SU-DHL-6 (cell line): ENCODE results near the gene APOD.

ENCODE experiments used
- H2AFZ ChIP-seq: fragments of 200-600 bp; sonication (generic); 2 replicates; pipeline ENCODE4 v1.6.1; 2014; ENCODE audit warnings: low read depth, mild to moderate bottlenecking, moderate library complexity, mixed read lengths, antibody characterized with exemption, low read length; ENCODE audit not compliant: severe bottlenecking
- H3F3A ChIP-seq: fragments of 200-600 bp; shearing (Covaris generic); 2 replicates; pipeline ENCODE4 v1.6.0; 2016; ENCODE audit warnings: antibody characterized with exemption, mild to moderate bottlenecking; ENCODE audit not compliant: insufficient read depth
- H3K27ac ChIP-seq: fragments of 200-600 bp; sonication (generic); 2 replicates; pipeline ENCODE4 v1.5.1; 2016; ENCODE audit warnings: low read depth, mild to moderate bottlenecking, low read length, moderate library complexity, mixed read lengths
- H3K27me3 ChIP-seq: fragments of 200-600 bp; sonication (generic), shearing (Covaris generic); 2 replicates; pipeline ENCODE4 v1.6.0; 2014; ENCODE audit warnings: mild to moderate bottlenecking, low read length
- H3K36me3 ChIP-seq: fragments of 200-600 bp; sonication (generic); 2 replicates; pipeline ENCODE4 v1.6.1; 2014; ENCODE audit warnings: mild to moderate bottlenecking, low read length, mixed read lengths
- H3K4me2 ChIP-seq: fragments of 300-600, 200-600 bp; shearing (Covaris generic), sonication (generic); 2 replicates; pipeline ENCODE4 v1.6.0; 2014; ENCODE audit warnings: low read length, low read depth, mild to moderate bottlenecking; ENCODE audit not compliant: poor library complexity, severe bottlenecking
- H3K4me3 ChIP-seq: fragments of 200-600 bp; sonication (generic); 2 replicates; pipeline ENCODE4 v1.5.1; 2014; ENCODE audit warnings: antibody characterized with exemption, low read length, mild to moderate bottlenecking, mixed read lengths; ENCODE audit not compliant: insufficient read depth, poor library complexity, severe bottlenecking
- H3K79me2 ChIP-seq: fragments of 200-600 bp; sonication (generic); 2 replicates; pipeline ENCODE4 v1.6.1; 2014; ENCODE audit warnings: mild to moderate bottlenecking, low read length, moderate library complexity; ENCODE audit not compliant: insufficient read depth
- H3K9ac ChIP-seq: fragments of 200-600 bp; sonication (generic); 2 replicates; pipeline ENCODE4 v1.7.0; 2014; ENCODE audit warnings: mild to moderate bottlenecking, low read length
- H3K9me2 ChIP-seq: fragments of 200-600 bp; sonication (generic); replicated peaks from 2 replicates; pipeline ENCODE4 v1.6.1; 2014; ENCODE audit warnings: low read length; ENCODE audit not compliant: insufficient read depth
- H3K9me3 ChIP-seq: fragments of 200-600 bp; sonication (generic); 2 replicates; pipeline ENCODE4 v1.6.1; 2014; ENCODE audit warnings: low read length, mixed read lengths; ENCODE audit not compliant: insufficient read depth
- H4K20me1 ChIP-seq: fragments of 200-600 bp; sonication (generic); 2 replicates; pipeline ENCODE4 v1.6.1; 2014; ENCODE audit warnings: low read depth, mild to moderate bottlenecking, antibody characterized with exemption, low read length, moderate library complexity, mixed read lengths
- CTCF ChIP-seq: fragments of 200-600 bp; sonication (generic); IDR thresholded peaks from one replicate; pipeline ENCODE4 v1.5.1; 2017; ENCODE audit warnings: antibody characterized with exemption, mild to moderate bottlenecking, low read length, moderate library complexity; ENCODE audit not compliant: insufficient read depth, poor library complexity, severe bottlenecking
- EZH2phosphoT487 ChIP-seq: fragments of 200-600 bp; sonication (generic), shearing (Covaris generic); conservative IDR thresholded peaks from 2 replicates; pipeline ENCODE4 v1.6.1; 2018; ENCODE audit warnings: mild to moderate bottlenecking, antibody characterized with exemption, low read length, moderate library complexity, mixed read lengths

The APOD gene

GRCh38 chr3:195553268-195553667, 30.5 kb downstream of the APOD start:
- H3K27ac ChIP-seq, result no peak overlapping the region
- TF ChIP-seq EZH2phosphoT487, result no peak
- TF ChIP-seq CTCF, result no peak
- no peaks in the 10 kb centered on the region for H4K20me1 ChIP-seq
- no peak overlapping the region for H3K9ac ChIP-seq
- H3K4me2 ChIP-seq, result no peak overlapping the region
- no peak overlapping the region for H2AFZ ChIP-seq
- H3K9me3 ChIP-seq, result no peaks in the 10 kb centered on the region
- H3K36me3 ChIP-seq, result no peaks in the 10 kb centered on the region
- no peaks in the 10 kb centered on the region for H3F3A ChIP-seq
- no peaks in the 10 kb centered on the region for H3K79me2 ChIP-seq
- no peaks in the 10 kb centered on the region for H3K9me2 ChIP-seq
- H3K27me3 ChIP-seq, result no peaks in the 10 kb centered on the region
- H3K4me3 ChIP-seq, result no peak overlapping the region

- Histone ChIP-seq H3K4me3 (no peak overlapping the region), H2AFZ (peak overlapping the region; percentile 16), H3F3A (no peaks in the 10 kb centered on the region), H3K9me3 (no peaks in the 10 kb centered on the region), H3K4me2 (no peak overlapping the region), H3K9ac (no peak overlapping the region), H3K9me2 (no peaks in the 10 kb centered on the region), H3K36me3 (no peaks in the 10 kb centered on the region), H3K27ac (no peak overlapping the region), H4K20me1 (no peaks in the 10 kb centered on the region), H3K27me3 (no peaks in the 10 kb centered on the region), H3K79me2 (no peaks in the 10 kb centered on the region)
- TF ChIP-seq EZH2phosphoT487, result no peak
- no peak for TF ChIP-seq CTCF
Measured at GRCh38 chr3:195551381-195551978, 32.3 kb downstream of the APOD start.

GRCh38 chr3:195550723-195551122, 33.0 kb downstream of the APOD start:
- H3K9me2 ChIP-seq, result no peaks in the 10 kb centered on the region
- TF ChIP-seq EZH2phosphoT487, result no peak
- TF ChIP-seq CTCF, result no peak
- no peak overlapping the region for H3K4me3 ChIP-seq
- H2AFZ ChIP-seq, result peak overlapping the region; percentile 65
- H3K36me3 ChIP-seq, result no peaks in the 10 kb centered on the region
- H4K20me1 ChIP-seq, result no peaks in the 10 kb centered on the region
- H3K9me3 ChIP-seq, result no peaks in the 10 kb centered on the region
- no peak overlapping the region for H3K27ac ChIP-seq
- H3K9ac ChIP-seq, result no peak overlapping the region
- H3K79me2 ChIP-seq, result no peaks in the 10 kb centered on the region
- peak overlapping the region; percentile 18 for H3K4me2 ChIP-seq
- H3K27me3 ChIP-seq, result no peaks in the 10 kb centered on the region
- no peaks in the 10 kb centered on the region for H3F3A ChIP-seq
